GF-D8 (cell line): ENCODE results near the gene CCDC60.
"Not testable (repeated sequence)": the region's sequence is repeated elsewhere in the genome, so short reads cannot be mapped to it uniquely, and the experiment has no call there.

Experiments used
- DNase-seq: peaks from one replicate; lab custom pipeline; 2025; lab: John Stamatoyannopoulos, UW

CCDC60 gene

GRCh38 chr12:119340578-119340977, 6.0 kb downstream of the CCDC60 start:
- no peak for DNase-seq

- no peak for DNase-seq
Measured at GRCh38 chr12:119341020-119341419, 6.5 kb downstream of the CCDC60 start.

- DNase-seq, result no peak
Measured at GRCh38 chr12:119341988-119342387, 7.5 kb downstream of the CCDC60 start.

- no peak for DNase-seq
Measured at GRCh38 chr12:119343130-119343529, 8.6 kb downstream of the CCDC60 start.

GRCh38 chr12:119354172-119354571, 19.6 kb downstream of the CCDC60 start:
- no peak for DNase-seq

- not testable (repeated sequence) for DNase-seq
Measured at GRCh38 chr12:119360366-119360765, 25.8 kb downstream of the CCDC60 start.

GRCh38 chr12:119363037-119363436, 28.5 kb downstream of the CCDC60 start:
- no peak for DNase-seq

GRCh38 chr12:119363490-119363889, 29.0 kb downstream of the CCDC60 start:
- no peak for DNase-seq

GRCh38 chr12:119365451-119365850, 30.9 kb downstream of the CCDC60 start:
- no peak for DNase-seq

GRCh38 chr12:119366007-119366406, 31.5 kb downstream of the CCDC60 start:
- no peak for DNase-seq

GRCh38 chr12:119369161-119369560, 34.6 kb downstream of the CCDC60 start:
- DNase-seq, result no peak

- no peak for DNase-seq
Measured at GRCh38 chr12:119369907-119370546, 35.5 kb downstream of the CCDC60 start.

GRCh38 chr12:119372540-119372939, 38.0 kb downstream of the CCDC60 start:
- DNase-seq, result no peak

- DNase-seq, result no peak
Measured at GRCh38 chr12:119373001-119373400, 38.5 kb downstream of the CCDC60 start.

GRCh38 chr12:119373666-119374065, 39.1 kb downstream of the CCDC60 start:
- DNase-seq, result no peak

- DNase-seq, result no peak
Measured at GRCh38 chr12:119374635-119375034, 40.1 kb downstream of the CCDC60 start.

- no peak for DNase-seq
Measured at GRCh38 chr12:119375075-119375882, 40.8 kb downstream of the CCDC60 start.

- DNase-seq, result no peak
Measured at GRCh38 chr12:119375883-119376190, 41.3 kb downstream of the CCDC60 start.

- DNase-seq, result no peak
Measured at GRCh38 chr12:119378903-119379302, 44.4 kb downstream of the CCDC60 start.

GRCh38 chr12:119381471-119382235, 47.1 kb downstream of the CCDC60 start:
- DNase-seq, result no peak

- DNase-seq, result no peak
Measured at GRCh38 chr12:119383206-119383605, 48.7 kb downstream of the CCDC60 start.

- no peak for DNase-seq
Measured at GRCh38 chr12:119384340-119384739, 49.8 kb downstream of the CCDC60 start.

GRCh38 chr12:119385659-119386058, 51.1 kb downstream of the CCDC60 start:
- no peak for DNase-seq
